H54 (cell line): Measurements from ENCODE around the gene NDUFB3.

ENCODE experiments used
- DNase-seq: peaks from one replicate; pipeline ENCODE4 v3.0.0; 2011; ENCODE audit warnings: low spot score, mixed read lengths; ENCODE audit not compliant: insufficient read length
- FAIRE-seq: peaks from 3 replicates; lab custom pipeline; 2011; peaks lifted over from hg19 to GRCh38; lab: Jason Lieb, UNC
- POLR2A ChIP-seq: IDR thresholded peaks from 2 replicates; pipeline ENCODE4 v1.6.1; 2011; ENCODE audit warnings: low read depth, mild to moderate bottlenecking, low read length

NDUFB3 gene

GRCh38 chr2:201064797-201065329 is 6.9 kb upstream of the NDUFB3 start:
- FAIRE-seq (no peak), DNase-seq (no peak)

DNA sequence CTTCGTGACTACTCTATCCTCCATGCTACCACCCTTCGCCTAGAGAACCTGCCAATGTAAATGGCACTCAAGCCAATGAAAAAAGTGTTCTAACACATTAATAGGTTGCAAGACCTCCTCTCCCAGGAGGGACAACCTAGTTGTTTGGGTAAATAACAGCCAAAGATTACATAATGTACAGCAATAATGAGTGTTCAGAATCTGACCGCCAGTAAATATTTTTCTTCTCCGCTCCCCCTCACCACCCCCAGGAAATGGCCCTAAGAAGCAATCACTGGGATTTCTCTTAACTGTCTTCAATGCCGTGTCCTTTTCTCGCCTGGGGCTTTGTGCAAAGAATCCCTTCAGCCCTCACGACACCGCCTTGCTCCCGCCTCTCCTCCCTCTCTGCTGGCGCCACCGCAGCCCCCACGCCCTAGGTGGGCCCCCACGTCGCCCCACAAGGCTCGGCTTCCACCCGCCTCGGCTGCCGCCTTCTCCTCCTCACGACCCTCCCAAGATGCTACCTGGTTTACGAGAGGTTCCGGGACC is 788 bp upstream of the NDUFB3 start:
- no peak for DNase-seq
- no peak for FAIRE-seq
- no peak for TF ChIP-seq POLR2A

More at GRCh38 chr2:201064797-201065329, 6.9 kb upstream of the NDUFB3 start:
- TF ChIP-seq POLR2A: no peak

DNA sequence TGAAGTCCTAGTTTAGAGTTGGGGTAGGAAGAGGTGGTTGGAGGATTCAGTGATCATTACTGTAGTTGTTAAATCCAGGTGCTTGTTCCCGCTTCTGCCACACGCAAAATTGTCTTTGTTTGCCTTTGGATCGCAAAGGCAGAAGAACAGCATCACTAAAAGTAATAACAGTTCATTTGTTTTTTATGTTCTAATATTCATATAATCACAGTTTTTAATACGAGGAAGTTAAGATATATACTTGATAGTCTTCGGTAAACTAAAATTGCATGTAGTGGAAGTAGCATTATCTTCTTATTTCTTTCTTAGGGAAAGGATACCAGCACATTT is 365 bp downstream of the NDUFB3 start:
- no peak for FAIRE-seq
- no peak for DNase-seq
- TF ChIP-seq POLR2A: no peak

DNA sequence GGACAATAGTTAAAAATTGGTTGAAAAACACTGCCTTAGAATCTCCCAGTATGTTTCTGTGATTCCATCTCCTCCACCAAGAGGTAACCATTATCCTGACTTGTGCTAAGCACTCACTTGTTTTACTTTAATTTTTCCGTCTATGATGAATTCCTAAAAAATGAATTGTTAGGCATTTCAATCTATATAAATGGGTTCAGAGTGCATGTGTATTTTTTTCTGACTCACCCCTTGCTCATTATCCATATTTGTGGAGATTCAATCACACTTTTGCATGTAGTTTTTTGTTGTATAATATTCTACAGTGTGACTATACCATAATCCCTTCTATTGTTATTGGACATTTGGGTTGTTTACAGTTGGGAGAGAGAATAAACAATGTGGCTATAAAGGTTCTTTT is 1.3 kb downstream of the NDUFB3 start:
- DNase-seq (no peak), FAIRE-seq (no peak)
- TF ChIP-seq POLR2A: no peak

DNA sequence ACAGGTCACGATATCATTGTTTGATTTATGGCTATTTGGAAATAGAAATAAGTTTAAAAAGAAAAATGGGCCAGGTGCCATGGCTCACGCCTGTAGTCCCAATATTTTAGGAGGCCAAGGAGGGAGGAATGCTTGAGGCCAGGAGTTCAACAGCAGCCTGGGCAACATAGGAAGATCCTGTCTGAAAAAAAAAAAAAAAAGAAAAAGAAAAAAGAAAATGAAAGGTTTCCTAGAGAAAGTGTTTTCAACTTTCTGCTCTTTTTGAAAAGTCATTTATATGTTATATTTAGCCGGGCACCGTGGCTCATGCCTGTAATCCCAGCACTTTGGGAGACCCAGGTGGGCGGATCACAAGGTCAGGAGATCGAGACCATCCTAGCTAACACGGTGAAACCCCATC is 3.2 kb downstream of the NDUFB3 start:
- DNase-seq (no peak), FAIRE-seq (no peak)
- TF ChIP-seq POLR2A: no peak

- no peak for DNase-seq
- no peak for FAIRE-seq
- TF ChIP-seq POLR2A: no peak
Observed at GRCh38 chr2:201084863-201085262, 13.1 kb downstream of the NDUFB3 start.

DNA sequence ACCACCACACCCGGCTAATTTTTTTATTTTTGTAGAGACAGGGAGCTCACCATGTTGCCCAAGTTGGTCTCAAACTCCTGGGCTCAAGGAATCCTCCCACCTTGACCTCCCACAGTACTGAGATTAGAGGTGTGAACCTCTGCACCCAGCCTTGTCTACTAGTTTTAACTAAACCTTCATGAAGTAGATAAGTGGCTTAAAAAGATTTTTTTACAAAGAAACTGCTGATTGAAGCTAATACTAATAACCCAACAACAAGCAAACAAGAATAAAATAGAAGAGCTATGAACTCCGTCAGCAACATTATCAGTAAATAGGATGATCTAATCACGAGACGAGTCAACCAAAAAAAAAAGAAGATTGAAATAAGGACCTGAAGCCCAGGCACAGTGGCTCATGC is 18.8 kb downstream of the NDUFB3 start:
- no peak for TF ChIP-seq POLR2A
- FAIRE-seq (no peak), DNase-seq (no peak)

DNA sequence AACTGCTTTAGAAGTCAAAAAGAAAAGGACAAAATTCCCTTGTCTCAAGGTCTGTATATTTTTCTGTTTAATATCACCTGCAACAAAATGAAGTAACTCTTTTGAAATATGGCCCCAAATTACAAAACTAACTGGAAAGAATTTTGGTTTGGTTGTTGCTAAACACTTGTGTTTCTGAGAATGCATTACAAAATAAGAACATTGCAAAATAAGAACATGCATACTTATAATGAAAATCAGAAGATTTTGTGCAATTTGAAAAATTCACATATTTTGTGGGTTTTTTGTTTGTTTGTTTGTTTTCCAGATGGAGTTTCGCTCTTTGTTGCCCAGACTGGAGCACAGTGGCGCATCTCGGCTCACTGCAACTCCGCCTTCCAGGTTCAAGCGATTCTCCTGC is 21.8 kb downstream of the NDUFB3 start:
- DNase-seq: no peak
- TF ChIP-seq POLR2A: no peak
- no peak for FAIRE-seq

DNA sequence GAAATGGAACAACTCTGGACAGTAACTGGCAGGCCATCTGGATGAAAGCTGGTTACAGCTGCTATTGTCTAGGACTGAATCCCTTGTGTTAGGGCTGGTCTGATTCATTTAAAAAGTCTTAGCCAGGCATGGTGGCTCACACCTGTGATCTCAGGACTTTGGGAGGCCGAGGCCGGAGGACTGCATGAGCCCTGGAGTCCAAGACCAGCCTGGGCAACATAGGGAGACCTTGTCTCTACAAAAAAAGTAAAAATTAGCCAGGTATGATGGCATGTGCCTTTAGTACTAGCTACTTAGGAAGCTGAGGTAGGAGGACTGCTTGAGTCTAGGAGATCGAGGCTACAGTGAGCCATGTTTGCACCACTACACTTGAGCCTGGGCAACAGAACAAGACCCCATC is 28.7 kb downstream of the NDUFB3 start:
- FAIRE-seq (no peak), DNase-seq (no peak)
- TF ChIP-seq POLR2A: no peak

DNA sequence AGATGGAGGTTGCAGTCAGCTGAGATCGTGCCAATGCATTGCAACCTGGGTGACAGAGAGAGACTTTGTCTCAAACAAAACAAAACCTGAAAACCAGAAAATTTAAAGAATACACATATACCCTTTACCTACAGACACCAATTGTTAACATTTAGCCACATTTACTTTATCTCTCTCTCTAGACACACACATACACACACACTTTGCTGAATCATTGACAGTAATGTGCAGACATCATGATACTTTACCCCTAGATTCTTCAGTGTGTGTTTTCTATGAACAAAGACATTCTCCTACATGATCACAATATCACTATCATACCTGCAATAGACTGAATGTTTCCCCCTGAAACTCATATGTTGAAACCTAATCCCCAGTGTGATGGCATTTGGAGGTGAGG is 34.0 kb downstream of the NDUFB3 start:
- FAIRE-seq (no peak), DNase-seq (no peak)
- no peak for TF ChIP-seq POLR2A

GRCh38 chr2:201107624-201108023 is 35.8 kb downstream of the NDUFB3 start:
- no peak for TF ChIP-seq POLR2A
- no peak for DNase-seq
- no peak for FAIRE-seq

GRCh38 chr2:201108341-201108740 is 36.5 kb downstream of the NDUFB3 start:
- FAIRE-seq (no peak), DNase-seq (no peak)
- TF ChIP-seq POLR2A: no peak

- FAIRE-seq (no peak), DNase-seq (no peak)
- TF ChIP-seq POLR2A: no peak
Observed at GRCh38 chr2:201109186-201109585, 37.4 kb downstream of the NDUFB3 start.

DNA sequence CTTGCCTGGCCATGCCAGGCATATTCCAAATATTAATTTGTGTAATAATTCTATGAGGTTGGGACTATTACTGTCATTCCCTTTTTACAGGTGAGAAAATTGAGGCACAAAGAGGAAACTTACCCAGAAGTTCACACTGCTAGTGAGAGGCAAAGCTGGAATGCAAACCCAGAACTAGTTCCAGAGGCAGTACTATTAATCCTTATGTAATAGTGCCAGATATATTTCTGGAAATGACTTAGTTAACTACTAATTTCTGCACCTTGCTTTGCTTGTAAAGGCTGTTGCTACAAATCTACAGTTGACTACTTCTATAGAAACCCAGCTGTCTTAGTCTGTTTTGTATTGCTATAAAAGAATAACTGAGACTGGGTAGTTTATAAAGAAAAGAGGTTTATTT is 38.8 kb downstream of the NDUFB3 start:
- no peak for FAIRE-seq
- TF ChIP-seq POLR2A: no peak
- DNase-seq: no peak

- DNase-seq (no peak), FAIRE-seq (no peak)
- TF ChIP-seq POLR2A: no peak
Observed at GRCh38 chr2:201111096-201111495, 39.3 kb downstream of the NDUFB3 start.

GRCh38 chr2:201114350-201114749 is 42.5 kb downstream of the NDUFB3 start:
- no peak for TF ChIP-seq POLR2A
- FAIRE-seq (no peak), DNase-seq (no peak)

GRCh38 chr2:201114846-201115245 is 43.0 kb downstream of the NDUFB3 start:
- DNase-seq (no peak), FAIRE-seq (no peak)
- TF ChIP-seq POLR2A: no peak
